ENCODE data around the gene CCDC174. TPM values are rescaled to one million over a fixed set of nuclear protein-coding genes. Genes with fewer than 3 reads are reported as not detected.

Gene CCDC174
- total RNA-seq, 1 donor from 2014 or later = 31.2 TPM

GRCh38 chr3:14633819-14634424 lies 17.6 kb upstream of the CCDC174 start:
- TF ChIP-seq CTCF (IDR thresholded peaks at IDR 0.05) (peak in 1 of 3 experiments; percentile 42), POLR2A (IDR thresholded peaks at IDR 0.05) (no peak), POLR2AphosphoS5 (IDR thresholded peaks at IDR 0.05; ENCODE audit: insufficient read depth in 1 of 2, low read depth in 1 of 2) (no peak)

GRCh38 chr3:14634763-14635400 lies 16.7 kb upstream of the CCDC174 start:
- TF ChIP-seq POLR2AphosphoS5 (IDR thresholded peaks at IDR 0.05; ENCODE audit: insufficient read depth in 1 of 2, low read depth in 1 of 2) (no peak), POLR2A (IDR thresholded peaks at IDR 0.05) (no peak), CTCF (IDR thresholded peaks at IDR 0.05) (no peak)
- Histone ChIP-seq H3K4me1 (no peaks in the 10 kb centered on the region), H3K9me3 (no peaks in the 10 kb centered on the region), H3K27me3 (no peaks in the 10 kb centered on the region), H3K36me3 (no peaks in the 10 kb centered on the region), H3K27ac (no peak overlapping the region), H3K4me3 (no peak overlapping the region)
- intact Hi-C loops (cut with DNase I) = no loop called here
- no peak for DNase-seq (ENCODE audit: extremely low spot score in 2 of 2)

More at GRCh38 chr3:14633819-14634424, 17.6 kb upstream of the CCDC174 start:
- Histone ChIP-seq H3K27me3 (no peaks in the 10 kb centered on the region), H3K27ac (no peak overlapping the region), H3K36me3 (no peaks in the 10 kb centered on the region), H3K9me3 (no peaks in the 10 kb centered on the region), H3K4me3 (no peak overlapping the region), H3K4me1 (no peaks in the 10 kb centered on the region)
- DNase-seq (ENCODE audit: extremely low spot score in 2 of 2) = no peak
- intact Hi-C loops (cut with DNase I) = no loop called here

GRCh38 chr3:14636496-14637087 lies 15.0 kb upstream of the CCDC174 start:
- no peak for DNase-seq (ENCODE audit: extremely low spot score in 2 of 2)
- Histone ChIP-seq H3K36me3 (no peaks in the 10 kb centered on the region), H3K27me3 (no peaks in the 10 kb centered on the region), H3K4me1 (no peaks in the 10 kb centered on the region), H3K27ac (no peak overlapping the region), H3K9me3 (no peaks in the 10 kb centered on the region), H3K4me3 (no peak overlapping the region)
- TF ChIP-seq CTCF (IDR thresholded peaks at IDR 0.05) (no peak), POLR2A (IDR thresholded peaks at IDR 0.05) (no peak), POLR2AphosphoS5 (IDR thresholded peaks at IDR 0.05; ENCODE audit: insufficient read depth in 1 of 2, low read depth in 1 of 2) (no peak)
- intact Hi-C loops (cut with DNase I) = no loop called here

- TF ChIP-seq POLR2A (IDR thresholded peaks at IDR 0.05) (no peak), CTCF (IDR thresholded peaks at IDR 0.05) (no peak), POLR2AphosphoS5 (IDR thresholded peaks at IDR 0.05; ENCODE audit: insufficient read depth in 1 of 2, low read depth in 1 of 2) (no peak)
- no peaks in the 10 kb centered on the region for H3K27me3 ChIP-seq
- DNase-seq (ENCODE audit: extremely low spot score in 2 of 2) = no peak
- no peaks in the 10 kb centered on the region for H3K36me3 ChIP-seq
- H3K4me1 ChIP-seq = no peaks in the 10 kb centered on the region
- no peak overlapping the region for H3K27ac ChIP-seq
- no peaks in the 10 kb centered on the region for H3K9me3 ChIP-seq
- intact Hi-C loops (cut with DNase I) = no loop called here
- H3K4me3 ChIP-seq = no peak overlapping the region
These were observed 11.4 kb upstream of the CCDC174 start for GRCh38 chr3:14640157-14640562.

- Histone ChIP-seq H3K36me3 (no peaks in the 10 kb centered on the region), H3K4me3 (no peak overlapping the region), H3K27me3 (no peaks in the 10 kb centered on the region), H3K27ac (no peak overlapping the region), H3K4me1 (no peaks in the 10 kb centered on the region), H3K9me3 (no peaks in the 10 kb centered on the region)
- no peak for DNase-seq (ENCODE audit: extremely low spot score in 2 of 2)
- intact Hi-C loops (cut with DNase I) = no loop called here
- no peak for TF ChIP-seq POLR2AphosphoS5 (IDR thresholded peaks at IDR 0.05; ENCODE audit: insufficient read depth in 1 of 2, low read depth in 1 of 2)
- TF ChIP-seq POLR2A (IDR thresholded peaks at IDR 0.05) = no peak
- no peak for TF ChIP-seq CTCF (IDR thresholded peaks at IDR 0.05)
These were observed 10.8 kb upstream of the CCDC174 start for GRCh38 chr3:14640734-14641133.

Data from vagina (tissue), 2 donors.